Lower lobe of right lung (tissue), 2 donors: Measurements from ENCODE around the gene PMM2. TPM values are rescaled to one million over a fixed set of nuclear protein-coding genes. Genes with fewer than 3 reads are reported as not detected.

Experiments
- ATAC-seq, 2 donors: fragments of 200-7000 bp; cut with Tn5 transposase; one replicate each; pipeline ENCODE4 v1.9.1; 2020 to 2022; ENCODE audit warnings: mild to moderate bottlenecking in 2 of 2, moderate library complexity in 2 of 2
- DNase-seq: peaks from one replicate; pipeline ENCODE4 v3.0.0-alpha.2; 2020
- H3K27ac ChIP-seq: fragments of 200-600 bp; one replicate; pipeline ENCODE4 v1.8.0; 2022
- H3K27me3 ChIP-seq: fragments of 200-600 bp; one replicate; pipeline ENCODE4 v1.8.0; 2022; ENCODE audit warnings: low read depth
- H3K36me3 ChIP-seq: fragments of 200-600 bp; one replicate; pipeline ENCODE4 v1.8.0; 2022; ENCODE audit warnings: mild to moderate bottlenecking
- H3K4me1 ChIP-seq: fragments of 200-600 bp; one replicate; pipeline ENCODE4 v1.8.0; 2022
- H3K4me3 ChIP-seq: fragments of 200-600 bp; one replicate; pipeline ENCODE4 v1.8.0; 2022; ENCODE audit warnings: mild to moderate bottlenecking
- H3K9me3 ChIP-seq: fragments of 200-600 bp; one replicate; pipeline ENCODE4 v1.8.0; 2022
- CTCF ChIP-seq: fragments of 200-600 bp; IDR thresholded peaks from one replicate; pipeline ENCODE4 v1.8.0; 2022; ENCODE audit warnings: antibody characterized with exemption, mild to moderate bottlenecking
- intact Hi-C: fragments of 100-400 bp; cut with DNase I; formaldehyde crosslinking; loops from one replicate; pipeline ENCODE4 v1.11.0; 2022
- total RNA-seq: library from RNA; stranded (reverse); fragmentation: NEBNext Ultra II Directional; extraction: Animal tissue kit (Norgen Biotek cat#: 25700); gene quantifications from one replicate; pipeline ENCODE4 v1.2.1, GENCODE V29; 2021
- donor health status: DM: no; HTN: yes; CAD: no; lungs with severe emphysema.

The PMM2 gene
- total RNA-seq, 1 donor from 2014 or later, result 39.3 TPM

GRCh38 chr16:8898660-8899318 lies 101.2 kb downstream of the PMM2 start:
- DNase-seq (no peak), ATAC-seq (no peak)
- no peak for TF ChIP-seq CTCF
- intact Hi-C loops, result no loop called here
- Histone ChIP-seq H3K4me3 (no peak overlapping the region), H3K9me3 (no peaks in the 10 kb centered on the region), H3K36me3 (peaks cover 100% of the 10 kb centered on the region), H3K27ac (no peak overlapping the region), H3K4me1 (no peaks in the 10 kb centered on the region), H3K27me3 (no peaks in the 10 kb centered on the region)

Other genes with a start within 250 kb of the PMM2 start
- not detected for gene TMEM114, start 207.3 kb upstream of the PMM2 start, total RNA-seq
- gene METTL22, start 176.1 kb upstream of the PMM2 start, total RNA-seq, result 43.5 TPM
- 12.9 TPM for gene ABAT, start 123.2 kb upstream of the PMM2 start, total RNA-seq
- 8.6 TPM for gene TMEM186, start 200 bp upstream of the PMM2 start, total RNA-seq
- 89.0 TPM for gene CARHSP1, start 71.2 kb downstream of the PMM2 start, total RNA-seq
- not detected for gene LITAFD, start 84.5 kb downstream of the PMM2 start, total RNA-seq
- 87.5 TPM for gene USP7, start 166.1 kb downstream of the PMM2 start, total RNA-seq